Endothelial cell of umbilical vein (primary cell): ENCODE results near the gene ZNF143.

ENCODE experiments used
- CTCF ChIP-seq, 2 donors: IDR thresholded peaks; 1 replicate in 1 of 2; 2 replicates in 1 of 2; pipeline ENCODE4 v1.5.1; 2011; ENCODE audit warnings: low read length in 2 of 2, mild to moderate bottlenecking in 2 of 2, moderate library complexity in 2 of 2, control low read depth in 1 of 2, inconsistent platforms in 1 of 2, low read depth in 1 of 2; ENCODE audit not compliant: insufficient read depth in 1 of 2; ENCODE audit errors: extremely low read depth in 1 of 2
- FOS ChIP-seq: IDR thresholded peaks from 2 replicates; pipeline ENCODE4 v1.6.1; 2011; ENCODE audit warnings: mild to moderate bottlenecking, low read length, moderate library complexity, borderline replicate concordance; ENCODE audit not compliant: insufficient read depth
- GATA2 ChIP-seq: IDR thresholded peaks from 2 replicates; pipeline ENCODE4 v1.7.0; 2011; ENCODE audit warnings: low read depth, mild to moderate bottlenecking, moderate library complexity, mixed read lengths, low read length; ENCODE audit not compliant: insufficient read length, insufficient read depth
- MYC ChIP-seq: IDR thresholded peaks from one replicate; pipeline ENCODE4 v1.6.1; 2011; ENCODE audit warnings: mild to moderate bottlenecking, low read depth, low read length
- POLR2A ChIP-seq: IDR thresholded peaks from 2 replicates; pipeline ENCODE4 v1.6.1; 2012; ENCODE audit warnings: low read depth, mild to moderate bottlenecking, control low read depth, low read length
- POLR2AphosphoS5 ChIP-seq: IDR thresholded peaks from 2 replicates; pipeline ENCODE4 v1.6.1; 2012; ENCODE audit warnings: low read depth, mild to moderate bottlenecking, control low read depth, low read length, moderate library complexity; ENCODE audit not compliant: insufficient read depth

DNA sequence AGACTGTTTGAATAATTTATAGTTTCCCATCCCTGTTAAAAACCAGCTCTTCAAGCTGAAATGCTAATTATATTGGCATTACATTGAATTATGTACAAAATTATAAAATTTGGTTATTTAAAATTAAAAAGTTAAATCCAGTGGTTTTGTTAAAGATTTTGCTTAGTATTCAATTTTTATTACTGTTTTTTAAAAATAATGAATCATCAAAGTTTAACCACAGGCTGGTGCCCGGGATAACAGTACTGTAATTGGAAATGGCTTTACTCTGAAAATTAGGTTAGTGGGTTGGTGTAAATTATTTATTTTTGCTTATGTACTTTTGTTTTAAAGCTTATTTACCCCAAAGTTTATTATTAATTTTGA, 67.3 kb downstream of the ZNF143 start:
- TF ChIP-seq MYC = no peak
- TF ChIP-seq POLR2AphosphoS5 = no peak
- TF ChIP-seq POLR2A = no peak
- no peak for TF ChIP-seq CTCF (IDR thresholded peaks at IDR 0.05; ENCODE audit: extremely low read depth in 1 of 2, insufficient read depth in 1 of 2, low read depth in 1 of 2, low read length in 2 of 2)
- no peak for TF ChIP-seq GATA2
- no peak for TF ChIP-seq FOS
